ENCODE data around the gene DBNL.
"Not testable (repeated sequence)": the region's sequence is repeated elsewhere in the genome, so short reads cannot be mapped to it uniquely, and the experiment has no call there.

- not testable (repeated sequence) for TF ChIP-seq ESRRA (IDR thresholded peaks at IDR 0.05; ENCODE audit: borderline replicate concordance, low read length); CHD4 (IDR thresholded peaks at IDR 0.05; ENCODE audit: borderline replicate concordance); RAD21 (conservative IDR thresholded peaks at IDR 0.05 in 1 of 2, IDR thresholded peaks at IDR 0.05 in 1 of 2); POLR2A (IDR thresholded peaks at IDR 0.05; ENCODE audit: low read length)
These were observed 24.7 kb upstream of the DBNL start for GRCh38 chr7:44019825-44020224.

Measured in A549 (cell line).